NCI-H1436 treated with DMSO at 0.1 percent for 48 hours (cell line): ENCODE measurements around the gene CABP1.

Experiments used
- DNase-seq: peaks from one replicate; lab custom pipeline; 2025; lab: John Stamatoyannopoulos, UW

The CABP1 gene

DNA sequence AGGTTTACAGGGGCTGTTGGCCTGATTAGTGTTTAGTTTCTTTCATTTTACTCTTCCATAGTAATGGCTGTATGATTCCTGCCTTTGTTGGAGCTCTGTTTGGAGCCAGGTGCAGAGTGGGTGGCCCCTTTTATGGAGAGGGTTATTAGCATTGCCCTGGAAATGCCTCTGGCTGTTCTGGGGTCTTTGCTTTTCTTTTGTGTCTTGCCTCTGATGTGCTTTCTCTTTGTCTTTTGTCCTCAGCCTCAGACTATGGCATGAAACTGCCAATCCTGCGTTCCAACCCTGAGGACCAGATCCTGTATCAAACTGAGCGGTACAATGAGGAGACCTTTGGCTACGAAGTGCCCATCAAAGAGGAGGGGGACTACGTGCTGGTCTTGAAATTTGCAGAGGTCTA lies 53.4 kb downstream of the CABP1 start:
- no peak for DNase-seq

DNA sequence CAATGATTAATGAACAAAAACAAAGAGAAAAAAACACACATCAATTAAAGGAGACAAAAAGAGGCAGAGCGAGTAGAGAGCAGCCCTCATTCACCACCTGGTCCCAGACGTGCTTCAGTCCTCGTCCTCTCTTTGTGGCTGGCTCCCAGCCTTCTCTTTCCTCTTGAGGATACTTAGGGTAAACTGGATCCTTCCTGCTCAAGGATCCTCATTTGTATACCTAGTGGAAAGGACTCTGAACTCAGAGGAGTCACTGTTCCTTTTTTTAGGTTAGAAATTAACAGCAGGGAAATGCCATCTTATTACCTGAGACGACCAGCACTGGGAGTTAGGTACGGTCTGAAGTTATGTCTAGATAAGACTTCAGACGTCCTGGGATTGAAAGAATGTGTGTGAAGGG lies 56.2 kb downstream of the CABP1 start:
- DNase-seq, result no peak

DNA sequence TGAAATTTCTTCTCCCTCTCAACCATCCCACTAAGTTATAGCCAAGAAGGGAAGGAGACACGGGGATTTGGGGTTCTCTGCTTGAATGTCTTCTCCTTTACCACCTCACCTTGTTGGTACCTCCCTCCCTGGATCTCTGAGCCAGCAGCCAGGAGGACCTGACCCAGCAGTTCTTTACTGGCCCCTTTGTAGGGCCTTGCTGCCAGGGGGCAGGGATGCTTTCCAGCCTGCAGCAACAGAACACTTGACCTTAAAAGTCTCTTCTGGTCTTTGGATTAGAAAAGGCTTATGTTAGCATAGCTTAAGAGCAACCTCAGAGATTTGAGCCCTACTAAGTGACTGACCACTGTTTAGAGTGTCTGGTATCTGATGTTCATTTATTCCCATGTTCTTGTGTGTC lies 56.9 kb downstream of the CABP1 start:
- no peak for DNase-seq

DNA sequence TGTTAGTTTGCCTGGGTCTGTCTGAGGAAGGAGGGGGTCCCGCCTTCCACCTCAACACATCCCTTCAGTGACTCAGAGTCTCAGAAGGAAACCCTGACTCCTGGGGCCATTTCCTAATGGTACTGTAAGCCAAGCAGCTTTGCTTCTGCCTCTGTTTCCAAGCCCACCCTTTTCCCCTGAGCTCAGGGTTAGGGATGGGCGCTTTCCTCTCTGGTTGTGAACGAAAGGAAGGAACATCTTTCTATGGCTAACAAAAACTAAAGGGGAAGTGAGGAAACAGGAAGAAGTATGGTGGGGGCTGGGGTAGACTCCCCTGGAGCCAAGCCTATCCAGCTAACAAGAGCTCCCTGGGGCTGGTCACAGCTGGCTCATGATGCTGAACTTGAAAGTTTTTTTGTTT lies 58.2 kb downstream of the CABP1 start:
- no peak for DNase-seq

DNA sequence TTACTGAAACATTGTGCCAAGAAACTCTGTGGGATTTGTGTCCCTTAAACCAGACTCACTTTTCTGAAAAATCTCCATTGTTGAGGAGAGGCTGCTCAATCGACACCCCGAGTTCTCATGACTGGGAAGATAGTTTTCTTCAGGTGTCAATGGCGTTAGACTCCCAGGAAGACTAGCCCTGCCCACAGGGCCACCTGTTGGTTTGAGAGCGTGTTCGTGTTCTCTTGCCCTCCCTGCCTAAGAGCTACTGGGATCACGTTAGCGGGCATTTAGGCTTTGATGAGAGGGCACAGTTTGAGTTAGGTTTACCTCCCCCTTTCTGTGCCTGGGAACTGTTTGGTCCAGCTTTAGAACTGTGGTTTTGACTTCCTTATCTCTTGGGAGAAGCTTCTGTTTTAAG lies 59.1 kb downstream of the CABP1 start:
- no peak for DNase-seq

DNA sequence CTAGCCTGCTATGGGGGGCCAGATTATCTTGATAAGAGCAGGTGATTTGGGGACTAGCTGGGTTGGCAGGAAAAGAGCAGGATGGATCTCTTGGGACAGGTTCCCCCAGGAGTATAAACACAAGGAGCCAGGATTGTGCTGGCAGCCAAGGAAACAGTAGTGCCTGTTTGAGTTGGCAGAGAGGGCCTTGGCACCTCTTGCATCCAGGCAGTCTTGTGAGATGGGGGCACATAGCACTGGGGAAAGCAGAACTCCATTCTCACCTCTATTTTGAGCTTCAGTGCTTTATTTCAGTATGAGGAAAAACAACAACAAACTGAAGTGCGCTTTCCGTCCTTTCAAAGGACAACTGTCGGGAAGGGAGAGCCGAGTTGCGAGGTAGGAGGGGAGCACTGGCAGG lies 60.5 kb downstream of the CABP1 start:
- no peak for DNase-seq

DNA sequence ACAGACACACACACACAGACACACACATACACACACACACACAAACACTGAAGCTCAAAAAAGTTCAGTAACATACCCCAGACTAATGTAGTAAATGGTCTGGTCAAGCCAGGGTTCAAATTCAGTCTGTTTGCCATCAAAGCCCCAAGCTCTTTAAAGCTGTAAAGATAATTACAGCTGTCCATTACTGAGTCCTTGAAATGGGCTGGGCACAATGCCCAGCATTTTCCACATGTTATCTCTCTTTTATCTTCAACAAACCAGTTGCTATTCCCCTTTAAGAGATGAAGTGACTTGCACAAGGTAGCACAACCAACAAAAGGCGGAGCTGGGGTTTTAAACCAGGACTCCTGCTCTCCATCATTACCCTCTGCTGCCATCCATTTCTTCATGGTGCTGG lies 62.2 kb downstream of the CABP1 start:
- no peak for DNase-seq

DNA sequence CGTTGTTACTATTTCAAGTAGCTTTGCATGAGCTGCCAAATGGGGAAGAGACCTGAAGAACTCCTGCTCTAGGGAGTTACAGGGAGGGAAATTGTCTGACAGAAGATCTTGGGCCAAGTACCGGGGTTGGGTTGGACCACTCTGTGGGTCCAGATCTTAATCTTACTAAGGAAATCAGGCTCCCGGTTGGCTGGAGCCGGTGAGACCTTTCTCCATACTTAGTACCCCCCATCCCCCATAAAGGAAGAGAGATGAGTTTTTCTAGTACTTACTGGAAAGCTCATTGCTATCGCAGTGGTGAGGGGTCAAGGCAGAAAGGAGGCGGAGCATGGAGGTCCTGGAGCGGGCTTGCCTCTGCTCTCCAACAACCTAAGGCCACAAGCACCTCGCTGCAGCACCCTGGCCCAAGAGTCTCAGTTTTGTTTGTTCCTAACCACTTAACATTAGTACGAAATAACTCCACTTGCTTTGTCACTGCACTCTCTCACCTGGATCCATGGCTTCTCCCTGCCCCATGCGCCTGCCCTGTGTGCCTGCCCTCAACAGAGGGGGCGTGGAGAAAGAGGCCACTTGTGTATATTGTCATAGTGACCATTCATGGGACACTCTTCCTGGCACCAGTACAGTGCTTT lies 63.0 kb downstream of the CABP1 start:
- no peak for DNase-seq

DNA sequence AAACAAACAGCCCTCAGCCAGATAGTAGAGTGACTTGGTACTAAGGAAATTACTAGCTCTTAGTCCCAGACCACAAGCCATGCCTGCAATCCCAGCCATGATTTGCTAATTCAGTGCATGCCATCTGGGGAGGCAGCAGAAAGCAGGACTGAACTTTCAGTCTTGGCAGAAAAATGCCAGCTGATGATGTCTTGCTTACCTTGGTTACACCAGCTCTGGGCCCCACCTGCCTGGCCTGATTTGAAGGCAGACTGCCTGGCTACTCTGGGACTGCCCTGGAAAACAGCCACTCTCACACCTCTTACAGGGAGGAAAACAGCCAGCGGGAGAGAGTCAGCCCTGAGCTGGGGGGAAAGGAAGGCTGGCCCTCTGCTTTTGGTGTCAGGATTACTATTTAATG lies 65.2 kb downstream of the CABP1 start:
- DNase-seq, result no peak

DNA sequence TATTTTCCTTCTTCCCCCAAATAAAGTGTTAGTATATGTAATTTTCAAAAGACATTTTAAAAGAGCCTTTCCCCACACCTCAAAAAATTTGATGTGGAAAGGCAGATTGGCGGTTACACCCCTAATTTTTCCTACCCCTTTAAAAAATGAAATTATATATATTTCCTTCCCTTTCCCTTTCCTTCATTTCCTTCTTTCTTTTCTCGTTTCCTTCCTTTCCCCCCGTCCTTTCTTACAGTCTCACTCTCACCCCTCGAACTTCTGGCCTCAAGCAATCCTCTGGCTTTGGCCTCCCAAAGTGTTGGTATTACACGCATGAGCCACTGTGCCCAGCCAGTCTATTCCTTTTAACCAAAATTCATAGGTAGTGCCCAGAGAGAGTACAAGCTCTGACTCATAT lies 65.6 kb downstream of the CABP1 start:
- DNase-seq, result no peak

DNA sequence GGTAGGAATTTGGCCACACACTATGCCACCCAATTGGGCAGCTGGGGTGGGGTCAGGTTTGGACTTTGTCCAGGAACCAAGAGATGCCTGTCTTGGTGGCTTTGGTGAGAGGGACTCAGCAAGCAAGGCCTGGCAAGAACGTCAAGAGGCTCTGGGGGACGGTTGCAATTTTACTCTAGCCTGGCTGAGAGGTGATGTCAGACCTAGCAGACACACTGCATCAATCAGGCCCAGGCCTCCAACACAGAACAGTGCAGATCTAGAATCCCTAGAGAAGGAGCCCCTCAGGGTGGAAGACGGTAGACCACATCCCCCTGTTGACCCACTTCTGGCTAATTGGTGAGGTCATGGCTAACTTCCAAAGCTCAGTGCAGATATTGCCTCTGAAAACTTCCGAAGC lies 68.2 kb downstream of the CABP1 start:
- no peak for DNase-seq

DNA sequence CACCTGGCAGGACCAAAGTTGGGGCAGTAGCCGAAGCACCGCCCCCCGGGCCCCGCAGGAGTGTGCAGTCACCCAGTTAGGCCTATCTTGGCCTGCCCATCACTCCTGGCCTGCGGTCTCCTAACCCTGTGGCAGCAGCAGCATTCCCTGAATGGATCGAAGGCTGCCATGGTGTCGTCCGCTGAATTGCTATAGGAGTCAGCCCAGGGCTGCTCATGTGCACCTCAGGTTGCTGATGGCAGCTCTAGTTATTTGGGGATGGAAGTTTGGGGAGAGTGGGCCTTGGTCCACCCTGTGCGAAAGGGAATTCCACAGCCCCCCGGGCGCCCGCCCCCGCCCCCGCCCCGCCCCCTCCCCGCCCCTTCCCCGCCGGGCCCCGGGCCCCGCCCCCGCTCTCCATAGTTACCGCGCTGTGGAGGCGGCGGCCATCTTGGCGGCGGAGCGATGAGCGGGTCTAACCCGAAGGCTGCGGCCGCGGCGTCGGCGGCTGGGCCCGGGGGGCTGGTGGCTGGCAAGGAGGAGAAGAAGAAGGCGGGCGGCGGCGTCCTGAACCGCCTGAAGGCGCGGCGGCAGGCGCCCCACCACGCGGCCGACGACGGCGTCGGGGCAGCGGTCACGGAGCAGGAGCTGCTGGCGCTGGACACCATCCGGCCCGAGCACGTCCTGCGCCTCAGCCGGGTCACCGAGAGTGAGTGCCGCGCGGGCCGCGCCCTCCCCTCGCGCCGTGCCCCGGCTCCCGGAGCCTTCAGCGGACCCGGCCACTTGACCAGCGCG lies 69.8 kb downstream of the CABP1 start, which contains the start of gene UNC119B:
Gene UNC119B, plus strand, starts transcription at position 428 of the 774 bp plus-strand sequence. Its CDS starts 17 bp downstream, at position 445.
- DNase-seq, result no peak

DNA sequence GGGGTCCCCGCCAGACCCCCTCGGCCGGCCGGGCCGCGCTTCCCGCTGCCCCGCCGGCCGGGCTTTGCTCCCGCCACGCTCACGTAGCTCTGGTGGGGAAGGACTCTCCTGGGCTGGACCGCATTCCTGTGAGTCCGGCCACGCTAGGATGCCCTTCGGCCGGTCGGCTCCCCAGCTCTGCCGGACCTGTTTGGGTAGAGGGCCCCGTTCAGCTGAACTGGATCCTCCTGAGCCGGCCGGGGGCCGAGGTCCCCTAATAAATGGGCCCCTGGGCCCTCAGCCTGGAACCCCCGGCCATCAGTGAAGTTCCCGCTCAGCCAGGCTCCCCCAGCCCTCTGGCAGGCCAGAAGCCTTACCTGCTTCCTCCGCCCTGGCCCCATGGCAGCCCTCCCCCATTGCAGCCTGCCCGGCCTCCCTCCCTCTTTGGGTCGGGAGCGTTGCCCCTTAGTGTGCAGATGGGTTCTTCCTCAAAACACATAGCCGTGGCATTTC lies 70.4 kb downstream of the CABP1 start:
- DNase-seq, result no peak

DNA sequence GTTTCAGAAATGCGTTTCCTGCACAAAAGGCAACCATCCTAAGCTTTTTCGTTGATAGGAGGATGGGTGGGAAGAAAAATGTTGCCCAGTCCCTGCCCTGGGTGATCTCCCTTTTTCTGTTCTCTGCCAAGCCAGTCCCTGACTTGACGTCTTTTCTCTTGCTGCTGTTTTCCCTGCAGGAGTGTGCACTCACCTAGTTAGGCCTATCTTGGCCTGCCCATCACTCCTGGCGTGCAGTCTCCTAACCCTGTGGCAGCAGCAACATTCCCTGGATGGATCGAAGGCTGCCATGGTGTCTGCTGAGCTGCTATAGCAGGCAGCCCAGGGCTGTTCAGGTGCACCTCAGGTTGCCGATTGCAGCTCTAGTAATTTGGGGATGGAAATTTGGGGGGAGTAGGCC lies 71.0 kb downstream of the CABP1 start:
- no peak for DNase-seq

DNA sequence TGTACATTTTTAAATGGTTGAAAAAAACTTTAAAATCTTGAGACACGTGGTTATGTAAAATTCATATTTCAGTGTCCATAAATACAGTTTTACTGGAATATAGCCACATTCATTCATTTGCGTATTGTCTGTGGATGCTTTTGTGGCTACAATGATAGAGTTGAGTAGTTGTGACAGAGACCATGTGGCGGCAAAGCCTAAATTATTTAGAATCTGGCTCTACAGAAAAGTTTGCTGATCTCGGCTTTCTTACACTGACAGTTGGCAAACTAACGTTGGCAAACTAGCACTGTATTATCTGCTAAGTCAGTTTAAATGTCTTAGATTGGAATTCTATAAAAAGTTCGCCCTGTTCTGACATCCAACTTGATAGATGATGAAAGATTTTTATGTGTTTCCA lies 72.2 kb downstream of the CABP1 start:
- no peak for DNase-seq

DNA sequence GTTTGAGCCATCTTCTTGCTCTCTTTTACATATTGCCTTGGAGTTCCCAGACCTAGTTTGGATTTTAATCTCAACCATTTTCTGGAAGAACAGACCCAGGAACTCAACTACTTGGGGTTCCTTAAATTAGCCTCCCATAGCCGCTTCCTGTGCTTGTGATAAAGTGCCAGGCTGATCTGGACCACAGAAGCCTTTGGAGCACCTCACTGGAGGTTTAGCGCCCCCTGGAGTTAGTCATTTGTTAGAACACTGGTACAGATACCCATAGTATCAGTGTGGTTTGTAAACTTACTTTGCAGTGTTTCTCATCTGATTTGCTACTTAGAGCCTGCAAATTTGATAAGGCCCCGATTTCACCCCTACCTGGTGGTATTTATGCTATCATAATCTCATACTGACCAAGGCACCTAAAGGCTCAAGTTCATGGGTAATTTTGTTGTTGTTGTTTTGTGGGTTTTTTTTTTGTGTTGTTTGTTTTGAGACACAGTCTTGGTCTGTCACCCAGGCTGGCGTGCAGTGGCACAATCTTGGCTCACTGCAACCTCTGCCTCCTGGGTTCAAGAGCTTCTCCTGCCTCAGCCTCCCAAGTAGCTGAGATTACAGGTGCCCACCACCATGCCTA lies 73.5 kb downstream of the CABP1 start:
- peak; percentile 53 for DNase-seq
